ENCODE measurements around the gene CIDEB.

DNA sequence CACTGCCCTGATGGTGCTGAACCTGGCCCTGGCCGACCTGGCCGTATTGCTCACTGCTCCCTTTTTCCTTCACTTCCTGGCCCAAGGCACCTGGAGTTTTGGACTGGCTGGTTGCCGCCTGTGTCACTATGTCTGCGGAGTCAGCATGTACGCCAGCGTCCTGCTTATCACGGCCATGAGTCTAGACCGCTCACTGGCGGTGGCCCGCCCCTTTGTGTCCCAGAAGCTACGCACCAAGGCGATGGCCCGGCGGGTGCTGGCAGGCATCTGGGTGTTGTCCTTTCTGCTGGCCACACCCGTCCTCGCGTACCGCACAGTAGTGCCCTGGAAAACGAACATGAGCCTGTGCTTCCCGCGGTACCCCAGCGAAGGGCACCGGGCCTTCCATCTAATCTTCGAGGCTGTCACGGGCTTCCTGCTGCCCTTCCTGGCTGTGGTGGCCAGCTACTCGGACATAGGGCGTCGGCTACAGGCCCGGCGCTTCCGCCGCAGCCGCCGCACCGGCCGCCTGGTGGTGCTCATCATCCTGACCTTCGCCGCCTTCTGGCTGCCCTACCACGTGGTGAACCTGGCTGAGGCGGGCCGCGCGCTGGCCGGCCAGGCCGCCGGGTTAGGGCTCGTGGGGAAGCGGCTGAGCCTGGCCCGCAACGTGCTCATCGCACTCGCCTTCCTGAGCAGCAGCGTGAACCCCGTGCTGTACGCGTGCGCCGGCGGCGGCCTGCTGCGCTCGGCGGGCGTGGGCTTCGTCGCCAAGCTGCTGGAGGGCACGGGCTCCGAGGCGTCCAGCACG lies 8.2 kb upstream of the CIDEB start:
- TF ChIP-seq, protein P1, sequence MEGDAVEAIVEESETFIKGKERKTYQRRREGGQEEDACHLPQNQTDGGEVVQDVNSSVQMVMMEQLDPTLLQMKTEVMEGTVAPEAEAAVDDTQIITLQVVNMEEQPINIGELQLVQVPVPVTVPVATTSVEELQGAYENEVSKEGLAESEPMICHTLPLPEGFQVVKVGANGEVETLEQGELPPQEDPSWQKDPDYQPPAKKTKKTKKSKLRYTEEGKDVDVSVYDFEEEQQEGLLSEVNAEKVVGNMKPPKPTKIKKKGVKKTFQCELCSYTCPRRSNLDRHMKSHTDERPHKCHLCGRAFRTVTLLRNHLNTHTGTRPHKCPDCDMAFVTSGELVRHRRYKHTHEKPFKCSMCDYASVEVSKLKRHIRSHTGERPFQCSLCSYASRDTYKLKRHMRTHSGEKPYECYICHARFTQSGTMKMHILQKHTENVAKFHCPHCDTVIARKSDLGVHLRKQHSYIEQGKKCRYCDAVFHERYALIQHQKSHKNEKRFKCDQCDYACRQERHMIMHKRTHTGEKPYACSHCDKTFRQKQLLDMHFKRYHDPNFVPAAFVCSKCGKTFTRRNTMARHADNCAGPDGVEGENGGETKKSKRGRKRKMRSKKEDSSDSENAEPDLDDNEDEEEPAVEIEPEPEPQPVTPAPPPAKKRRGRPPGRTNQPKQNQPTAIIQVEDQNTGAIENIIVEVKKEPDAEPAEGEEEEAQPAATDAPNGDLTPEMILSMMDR (conservative IDR thresholded peaks at IDR 0.05; ENCODE audit: low read depth, low read length) = no peak
- TF ChIP-seq EZH2 (IDR thresholded peaks at IDR 0.05; ENCODE audit: borderline replicate concordance, low read depth, low read length, poor library complexity, severe bottlenecking) = no peak

Measured in A673 (cell line).